Epithelial cell of proximal tubule (primary cell): ENCODE data around the gene LFNG. TPM values are rescaled to one million over a fixed set of nuclear protein-coding genes. Genes with fewer than 3 reads are reported as not detected.
"Not testable (repeated sequence)": the region's sequence is repeated elsewhere in the genome, so short reads cannot be mapped to it uniquely, and the experiment has no call there.

Experiments used
- DNase-seq: peaks from one replicate; pipeline ENCODE4 v3.0.0-alpha.2; 2011; ENCODE audit warnings: low read depth
- H3K4me3 ChIP-seq: 2 replicates; pipeline ENCODE4 v1.5.1; 2011; ENCODE audit warnings: low read depth, mild to moderate bottlenecking, low read length
- total RNA-seq: library from RNA; depleted of rRNA; stranded (reverse); fragments of >200 nt; gene quantifications from 2 replicates; pipeline ENCODE4 v1.2.3, GENCODE V29; 2015
- TF ChIP-seq, protein P1 (sequence below): conservative IDR thresholded peaks from 2 replicates; pipeline ENCODE4 v1.5.1; 2012; ENCODE audit warnings: low read depth, mild to moderate bottlenecking, low read length

Gene LFNG
- total RNA-seq, 1 donor from 2014 or later = 32.1 TPM

DNA sequence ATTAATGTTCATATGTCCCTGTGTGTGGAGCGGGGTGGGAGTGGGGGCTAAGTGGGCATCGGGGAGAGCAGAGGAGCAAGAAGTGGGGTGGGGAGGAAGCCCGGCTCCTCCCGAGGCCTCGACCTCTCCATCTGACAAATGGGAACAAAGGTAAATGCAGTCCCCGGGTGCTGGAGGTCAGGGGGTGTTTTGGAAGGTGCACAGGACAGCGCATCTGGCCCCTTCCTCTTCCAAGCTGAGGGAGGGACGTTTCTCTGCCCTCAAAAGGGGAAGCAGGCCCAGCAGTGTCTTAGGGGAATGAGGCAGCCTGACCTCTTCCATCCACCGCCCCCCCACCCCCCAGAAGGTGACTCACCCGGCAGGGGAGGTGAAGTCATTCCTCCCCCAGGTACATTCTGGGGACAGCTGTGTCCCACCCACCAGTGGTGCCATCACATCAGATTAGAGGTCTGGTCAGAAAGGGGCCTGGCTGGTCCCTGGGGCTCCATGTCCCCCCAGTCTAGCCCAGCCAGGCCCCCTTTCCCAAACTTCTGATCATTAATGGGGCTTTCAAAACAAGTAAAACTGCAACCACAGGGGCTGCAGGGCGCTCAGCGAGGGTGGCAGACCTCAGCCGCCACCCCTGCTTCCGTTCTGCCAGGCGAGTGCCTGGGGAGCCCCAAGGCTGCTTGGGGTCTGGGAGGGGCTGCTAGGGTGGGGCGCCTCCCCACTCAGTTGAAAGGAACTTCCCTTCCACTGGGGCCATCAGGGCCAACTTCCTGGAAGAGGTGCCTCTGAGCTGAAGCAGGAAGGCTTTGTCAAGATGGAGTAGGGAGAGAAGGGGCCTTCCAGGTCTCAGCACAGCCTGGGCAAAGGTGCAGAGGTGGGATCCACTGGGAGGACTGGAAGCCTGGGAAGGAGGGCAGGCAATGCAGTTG lies 10.8 kb downstream of the LFNG start:
- TF ChIP-seq, protein P1, sequence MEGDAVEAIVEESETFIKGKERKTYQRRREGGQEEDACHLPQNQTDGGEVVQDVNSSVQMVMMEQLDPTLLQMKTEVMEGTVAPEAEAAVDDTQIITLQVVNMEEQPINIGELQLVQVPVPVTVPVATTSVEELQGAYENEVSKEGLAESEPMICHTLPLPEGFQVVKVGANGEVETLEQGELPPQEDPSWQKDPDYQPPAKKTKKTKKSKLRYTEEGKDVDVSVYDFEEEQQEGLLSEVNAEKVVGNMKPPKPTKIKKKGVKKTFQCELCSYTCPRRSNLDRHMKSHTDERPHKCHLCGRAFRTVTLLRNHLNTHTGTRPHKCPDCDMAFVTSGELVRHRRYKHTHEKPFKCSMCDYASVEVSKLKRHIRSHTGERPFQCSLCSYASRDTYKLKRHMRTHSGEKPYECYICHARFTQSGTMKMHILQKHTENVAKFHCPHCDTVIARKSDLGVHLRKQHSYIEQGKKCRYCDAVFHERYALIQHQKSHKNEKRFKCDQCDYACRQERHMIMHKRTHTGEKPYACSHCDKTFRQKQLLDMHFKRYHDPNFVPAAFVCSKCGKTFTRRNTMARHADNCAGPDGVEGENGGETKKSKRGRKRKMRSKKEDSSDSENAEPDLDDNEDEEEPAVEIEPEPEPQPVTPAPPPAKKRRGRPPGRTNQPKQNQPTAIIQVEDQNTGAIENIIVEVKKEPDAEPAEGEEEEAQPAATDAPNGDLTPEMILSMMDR = no peak
- H3K4me3 ChIP-seq = no peak overlapping the region
- DNase-seq = no peak

DNA sequence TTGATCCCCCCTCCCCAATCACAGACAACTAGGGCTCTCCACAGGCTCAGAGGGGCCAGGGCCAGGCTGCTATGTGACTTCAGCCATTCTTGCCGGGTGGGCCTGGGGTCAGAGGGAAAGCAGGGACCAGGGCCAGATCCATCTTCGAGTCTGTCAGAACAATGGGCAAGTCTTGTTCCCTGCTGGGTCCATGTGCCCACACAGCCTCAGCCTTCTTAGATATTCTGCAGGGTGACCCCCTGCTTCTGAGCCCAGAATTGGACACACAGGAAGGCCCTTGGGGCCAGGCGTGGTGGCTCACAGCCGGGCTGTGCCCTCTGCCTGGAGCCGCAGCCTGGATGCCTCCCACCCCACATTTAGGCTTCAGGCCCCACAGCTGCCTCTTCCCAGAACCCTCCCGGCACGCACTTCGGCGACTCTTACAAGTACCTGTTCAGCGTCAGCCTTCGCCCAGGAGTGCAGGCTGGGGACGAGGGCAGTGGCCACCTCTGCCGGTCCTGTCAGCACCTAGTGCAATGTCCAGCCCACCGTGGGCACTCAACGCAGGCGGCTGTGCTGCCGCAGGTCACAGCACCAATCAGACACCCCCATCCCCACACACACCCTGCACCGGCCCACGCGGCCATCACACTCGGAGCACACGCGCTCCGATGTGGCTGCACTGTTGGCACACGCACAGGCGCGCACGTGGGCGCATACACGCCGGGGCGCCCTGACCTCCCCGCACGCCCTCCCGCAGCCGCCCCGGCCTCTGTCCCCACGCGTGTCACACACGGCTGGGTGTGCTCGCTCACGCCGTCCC lies 11.6 kb downstream of the LFNG start:
- DNase-seq, H3K4me3 ChIP-seq: not testable (repeated sequence)

DNA sequence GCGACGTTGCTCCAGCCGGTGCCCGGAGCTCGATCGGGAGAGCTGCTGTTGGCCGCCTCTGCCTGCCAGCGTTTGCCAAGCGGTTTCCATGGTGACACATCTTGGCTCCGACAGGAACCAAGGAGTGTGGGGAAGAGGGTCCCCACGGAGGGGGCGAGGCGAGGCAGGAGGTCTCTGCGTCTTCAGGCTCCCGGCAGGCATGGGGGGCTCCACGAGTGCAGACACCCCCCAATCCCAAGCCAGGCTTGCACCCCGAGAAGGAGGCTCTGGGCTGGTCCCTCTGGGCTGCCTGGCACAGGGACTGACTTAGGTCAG lies 12.2 kb downstream of the LFNG start:
- not testable (repeated sequence) for H3K4me3 ChIP-seq, DNase-seq

DNA sequence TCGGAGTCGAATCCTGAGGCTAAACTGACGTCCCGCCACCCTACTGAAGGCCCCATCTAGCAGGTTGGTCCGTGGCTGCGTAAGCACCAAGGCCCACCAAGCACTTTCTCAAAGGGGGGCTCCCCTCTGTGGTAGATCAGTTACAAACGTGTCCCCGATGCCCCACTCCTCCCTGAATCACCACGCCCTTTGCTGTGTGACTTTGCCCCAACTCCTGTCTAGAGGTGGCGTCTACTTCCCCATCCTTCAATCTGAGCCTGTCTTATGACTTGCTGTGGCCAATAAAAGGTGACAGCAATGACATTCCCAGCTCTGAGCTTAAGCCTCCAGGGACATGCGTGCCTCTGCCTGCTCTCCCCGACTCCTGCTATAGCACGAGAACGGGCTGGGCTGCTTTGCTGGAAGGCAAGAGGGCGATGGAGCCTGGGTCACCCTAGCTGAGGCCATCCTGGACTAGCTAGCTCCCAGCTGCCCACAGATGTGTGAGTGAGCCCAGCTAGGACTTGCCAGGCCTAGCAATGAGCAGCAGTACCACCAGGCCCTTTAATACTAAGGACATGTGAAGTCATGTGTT lies 12.7 kb downstream of the LFNG start:
- not testable (repeated sequence) for DNase-seq

DNA sequence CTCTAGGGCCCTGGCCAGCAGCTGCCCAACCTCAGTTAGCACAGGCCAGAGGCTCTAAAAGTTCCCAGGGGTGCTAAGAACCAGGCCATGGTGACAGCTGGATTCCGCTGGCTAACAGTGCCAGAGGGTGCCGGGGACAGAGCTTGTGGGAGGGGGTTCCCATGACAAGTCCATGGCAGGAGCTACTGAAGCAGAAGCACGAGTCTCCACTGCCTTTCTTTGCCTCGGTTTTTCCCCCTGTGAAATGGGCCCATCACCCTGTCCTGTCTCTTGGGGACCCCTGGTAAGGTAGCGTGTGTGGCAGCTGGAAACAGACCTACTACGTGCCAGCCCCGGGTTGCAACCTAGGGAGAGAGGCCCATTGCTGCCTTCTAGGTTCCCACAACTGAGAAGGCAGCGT lies 13.2 kb downstream of the LFNG start:
- H3K4me3 ChIP-seq, DNase-seq: not testable (repeated sequence)

More for the DNA sequence above, 12.7 kb downstream of the LFNG start:
- H3K4me3 ChIP-seq = not testable (repeated sequence)

DNA sequence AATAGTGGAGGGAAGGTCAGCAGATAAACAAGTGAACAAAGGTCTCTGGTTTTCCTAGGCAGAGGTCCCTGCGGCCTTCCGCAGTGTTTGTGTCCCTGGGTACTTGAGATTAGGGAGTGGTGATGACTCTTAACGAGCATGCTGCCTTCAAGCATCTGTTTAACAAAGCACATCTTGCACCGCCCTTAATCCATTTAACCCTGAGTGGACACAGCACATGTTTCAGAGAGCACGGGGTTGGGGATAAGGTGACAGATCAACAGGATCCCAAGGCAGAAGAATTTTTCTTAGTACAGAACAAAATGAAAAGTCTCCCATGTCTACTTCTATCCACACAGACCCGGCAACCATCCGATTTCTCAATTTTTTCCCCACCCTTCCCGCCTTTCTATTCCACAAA lies 14.0 kb downstream of the LFNG start:
- DNase-seq, H3K4me3 ChIP-seq: not testable (repeated sequence)

DNA sequence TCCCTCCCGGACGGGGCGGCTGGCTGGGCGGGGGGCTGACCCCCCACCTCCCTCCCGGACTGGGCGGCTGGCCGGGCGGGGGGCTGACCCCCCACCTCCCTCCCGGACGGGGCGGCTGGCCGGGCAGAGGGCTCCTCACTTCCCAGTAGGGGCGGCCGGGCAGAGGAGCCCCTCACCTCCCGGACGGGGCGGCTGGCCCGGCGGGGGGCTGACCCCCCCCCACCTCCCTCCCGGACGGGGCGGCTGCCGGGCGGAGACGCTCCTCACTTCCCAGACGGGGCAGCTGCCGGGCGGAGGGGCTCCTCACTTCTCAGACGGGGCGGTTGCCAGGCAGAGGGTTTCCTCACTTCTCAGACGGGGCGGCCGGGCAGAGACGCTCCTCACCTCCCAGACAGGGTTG lies 14.6 kb downstream of the LFNG start:
- not testable (repeated sequence) for DNase-seq, H3K4me3 ChIP-seq

DNA sequence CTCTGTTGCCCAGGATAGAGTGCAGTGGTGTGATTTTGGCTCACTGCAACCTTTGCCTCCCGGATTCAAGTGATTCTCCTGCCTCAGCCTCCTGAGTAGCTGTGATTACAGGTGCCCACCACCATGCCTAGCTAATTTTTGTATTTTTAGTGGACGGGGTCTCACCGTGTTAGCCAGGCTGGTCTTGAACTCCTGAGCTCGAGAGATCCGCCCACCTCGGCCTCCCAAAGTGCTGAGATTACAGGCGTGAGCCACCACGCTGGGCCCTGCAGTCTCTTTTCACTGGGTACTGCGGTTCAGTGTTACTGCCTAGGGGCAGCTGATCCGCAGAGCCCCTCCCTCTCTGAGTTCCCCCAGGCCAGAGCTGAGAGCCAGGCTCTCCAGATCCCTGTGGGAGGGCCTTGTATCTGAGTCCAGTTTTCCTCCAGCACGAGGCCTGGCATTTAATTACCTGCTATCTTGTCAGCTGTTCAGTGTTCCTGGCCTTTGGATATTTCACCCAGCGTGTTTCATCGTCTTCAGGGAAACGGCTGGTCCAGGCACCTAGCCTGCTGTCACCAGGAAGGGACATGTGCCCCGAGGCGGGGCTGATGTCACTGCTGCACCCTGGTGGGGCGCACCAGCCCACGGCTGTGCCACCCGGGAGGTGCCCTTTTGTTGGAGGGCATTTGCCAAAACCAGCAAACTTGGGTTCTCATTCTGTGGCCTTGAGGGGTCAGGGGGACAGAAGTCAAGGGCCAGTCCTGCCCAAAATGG lies 16.5 kb downstream of the LFNG start:
- H3K4me3 ChIP-seq, DNase-seq: not testable (repeated sequence)

DNA sequence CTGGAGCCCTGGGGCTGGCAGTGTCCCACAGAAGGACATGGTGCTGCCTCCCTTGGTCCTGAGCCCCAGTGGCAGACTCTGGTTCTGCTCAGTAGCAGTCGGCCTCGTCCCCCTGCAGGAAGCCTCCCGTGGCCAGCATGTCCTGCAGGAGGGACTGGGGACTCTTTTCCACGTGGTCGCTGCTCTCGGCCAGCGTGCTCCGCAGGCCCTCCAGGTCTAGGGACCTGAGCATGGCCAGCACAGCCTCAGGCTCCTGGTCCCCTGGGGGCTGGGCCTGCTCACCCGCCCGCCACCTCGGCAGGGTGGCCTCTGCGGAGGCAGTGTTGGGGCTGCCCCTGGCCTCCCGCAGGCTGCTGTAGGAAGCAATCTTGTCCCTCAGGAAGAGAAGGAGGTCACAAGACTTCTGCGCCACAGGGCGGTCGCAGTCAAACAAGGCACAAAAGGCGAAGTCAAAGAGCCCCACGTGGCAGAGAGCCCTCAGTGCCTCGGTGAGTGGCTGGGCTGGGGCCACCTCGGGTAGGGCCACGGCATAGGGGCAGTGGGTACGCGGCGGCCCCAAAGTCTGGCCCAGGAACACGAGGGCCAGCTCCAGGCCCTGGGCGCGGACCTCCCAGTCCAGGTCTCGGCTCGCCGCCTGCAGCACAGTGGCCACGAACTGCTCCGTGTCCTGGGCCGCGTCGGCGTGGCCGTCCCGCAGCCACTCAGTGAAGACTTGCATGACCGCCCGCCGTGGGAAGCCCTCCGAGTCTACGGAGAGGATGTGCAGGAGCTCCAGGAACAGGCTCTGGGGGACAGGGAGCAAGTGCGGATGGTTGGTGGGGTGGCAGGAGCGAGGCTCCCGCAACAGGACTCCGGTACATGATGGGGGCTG lies 18.6 kb downstream of the LFNG start:
- H3K4me3 ChIP-seq = no peak overlapping the region
- TF ChIP-seq, protein P1 = no peak
- DNase-seq = no peak
